Keratinocyte (primary cell): Measurements from ENCODE around the gene ANKRD44. TPM values are rescaled to one million over a fixed set of nuclear protein-coding genes. Genes with fewer than 3 reads are reported as not detected.

Experiments used
- DNase-seq: peaks from one replicate; pipeline ENCODE4 v3.0.0-alpha.2; 2011; ENCODE audit warnings: low read depth, missing footprints, low spot score
- FAIRE-seq: peaks from 2 replicates; lab custom pipeline; 2011; peaks lifted over from hg19 to GRCh38; lab: Jason Lieb, UNC
- H2AFZ ChIP-seq: 2 replicates; pipeline ENCODE4 v1.6.0; 2012; ENCODE audit warnings: low read length, control low read depth, inconsistent platforms; ENCODE audit not compliant: control insufficient read depth
- H3K27ac ChIP-seq: 2 replicates; pipeline ENCODE4 v1.5.1; 2011; ENCODE audit warnings: low read length; ENCODE audit not compliant: control insufficient read depth, insufficient read depth
- H3K27me3 ChIP-seq: 3 replicates; pipeline ENCODE4 v1.6.0; 2011; ENCODE audit warnings: low read length; ENCODE audit not compliant: control insufficient read depth, insufficient read depth; ENCODE audit errors: extremely low read depth
- H3K36me3 ChIP-seq, 2 experiments: 2 replicates in 1 of 2; 3 replicates in 1 of 2; pipeline ENCODE4 v1.5.1; 2011; ENCODE audit warnings: low read length in 2 of 2, mild to moderate bottlenecking in 1 of 2; ENCODE audit not compliant: control insufficient read depth in 2 of 2, insufficient read depth in 2 of 2; ENCODE audit errors: extremely low read depth in 1 of 2
- H3K4me1 ChIP-seq: 3 replicates; pipeline ENCODE4 v1.5.1; 2011; ENCODE audit warnings: low read length; ENCODE audit not compliant: control insufficient read depth, insufficient read depth; ENCODE audit errors: extremely low read depth
- H3K4me2 ChIP-seq: 3 replicates; pipeline ENCODE4 v1.6.0; 2011; ENCODE audit warnings: low read depth, low read length; ENCODE audit not compliant: control insufficient read depth, insufficient read depth; ENCODE audit errors: extremely low read depth
- H3K4me3 ChIP-seq, 3 experiments: fragments of 200-600 bp in 1 of 3; sonication (generic) in 1 of 3; 2 replicates in 2 of 3; 3 replicates in 1 of 3; pipeline ENCODE4 v1.5.1; 2011 to 2016; ENCODE audit warnings: low read length in 3 of 3, mild to moderate bottlenecking in 3 of 3, control low read depth in 2 of 3, inconsistent platforms in 1 of 3, low read depth in 1 of 3, mixed read lengths in 1 of 3, mixed run types in 1 of 3, moderate library complexity in 1 of 3; ENCODE audit not compliant: control insufficient read depth in 2 of 3, insufficient read depth in 2 of 3; ENCODE audit errors: extremely low read depth in 1 of 3
- H3K79me2 ChIP-seq: 2 replicates; pipeline ENCODE4 v1.6.0; 2012; ENCODE audit warnings: low read length; ENCODE audit not compliant: control insufficient read depth, insufficient read depth
- H3K9ac ChIP-seq: 3 replicates; pipeline ENCODE4 v1.6.0; 2011; ENCODE audit warnings: low read length; ENCODE audit not compliant: control insufficient read depth, insufficient read depth; ENCODE audit errors: extremely low read depth
- H3K9me1 ChIP-seq: 3 replicates; pipeline ENCODE4 v1.6.0; 2011; ENCODE audit warnings: low read length; ENCODE audit not compliant: control insufficient read depth, insufficient read depth; ENCODE audit errors: extremely low read depth
- H3K9me3 ChIP-seq: 2 replicates; pipeline ENCODE4 v1.5.1; 2012; ENCODE audit warnings: low read depth, low read length; ENCODE audit not compliant: control insufficient read depth
- H4K20me1 ChIP-seq: 3 replicates; pipeline ENCODE4 v1.6.0; 2011; ENCODE audit warnings: low read length; ENCODE audit not compliant: control insufficient read depth, insufficient read depth; ENCODE audit errors: extremely low read depth
- EZH2 ChIP-seq: IDR thresholded peaks from one replicate; pipeline ENCODE4 v1.6.1; 2012; ENCODE audit warnings: inconsistent platforms, mild to moderate bottlenecking, low read length, moderate library complexity
- dilution Hi-C: fragments of 300-500 bp; cut with MboI; formaldehyde crosslinking; loops from one replicate; pipeline ENCODE4 v1.7.0; 2020; ENCODE audit warnings: low sequenced_read_pairs; ENCODE audit not compliant: extremely low pct_ligation_motif_present
- polyA plus RNA-seq, 5 experiments: library from polyadenylated mRNA; depleted of rRNA in 3 of 5; stranded (reverse) in 3 of 5; stranded (forward) in 1 of 5; unstranded in 1 of 5; fragments of >200 nt; gene quantifications; 1 replicate in 1 of 5; 2 replicates in 3 of 5; 3 replicates in 1 of 5; pipeline versions ENCODE4 v1.2.1 to v1.2.3, GENCODE V29; 2011 to 2012; ENCODE audit warnings: missing spikeins in 2 of 5, low read depth in 1 of 5, low replicate concordance in 1 of 5
- TF ChIP-seq, protein P1 (sequence below), 3 experiments: IDR thresholded peaks in 1 of 3; conservative IDR thresholded peaks in 1 of 3; optimal IDR thresholded peaks in 1 of 3; 2 replicates in 2 of 3; 3 replicates in 1 of 3; pipeline versions ENCODE3 to v1.5.1; 2011; ENCODE audit warnings: low read length in 3 of 3, mild to moderate bottlenecking in 3 of 3, moderate library complexity in 2 of 3, control low read depth in 1 of 3, inconsistent platforms in 1 of 3; ENCODE audit not compliant: insufficient read depth in 2 of 3; ENCODE audit errors: extremely low read depth in 1 of 3

Gene ANKRD44
- polyA plus RNA-seq, 1 donor (not counting 4 experiments of a cell fraction or from before 2014, with no cell fraction given) = 0.35 TPM

DNA sequence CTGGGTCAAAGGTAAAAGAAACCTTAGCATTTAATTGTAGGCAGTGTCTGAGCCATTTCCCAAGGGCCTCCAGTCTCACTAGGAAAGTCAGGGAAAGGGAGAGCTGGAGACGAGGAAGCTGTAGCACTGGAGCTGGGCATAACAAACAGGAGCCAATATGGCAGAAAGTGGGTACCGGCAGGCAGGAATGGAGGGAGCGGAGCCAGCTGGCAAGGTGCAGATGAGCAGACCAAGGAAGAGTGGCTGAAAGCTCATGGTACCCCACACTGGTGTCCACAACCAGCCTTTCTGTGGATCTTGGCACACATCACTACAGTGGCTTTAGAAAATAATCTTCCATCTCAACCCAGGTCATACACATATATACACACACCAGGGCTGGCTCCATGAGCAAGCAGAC is 40.0 kb downstream of the ANKRD44 start:
- Histone ChIP-seq H3K27me3 (no peaks in the 10 kb centered on the region), H3K36me3 (no peaks in the 10 kb centered on the region), H3K79me2 (no peaks in the 10 kb centered on the region), H3K9ac (no peak overlapping the region), H3K27ac (no peak overlapping the region), H3K9me1 (no peaks in the 10 kb centered on the region), H2AFZ (no peak overlapping the region), H4K20me1 (no peaks in the 10 kb centered on the region), H3K9me3 (no peaks in the 10 kb centered on the region), H3K4me2 (no peak overlapping the region), H3K4me1 (no peaks in the 10 kb centered on the region), H3K4me3 (no peak overlapping the region)
- dilution Hi-C loops = no loop called here
- DNase-seq (no peak), FAIRE-seq (no peak)
- TF ChIP-seq EZH2 = no peak
- TF ChIP-seq, protein P1, sequence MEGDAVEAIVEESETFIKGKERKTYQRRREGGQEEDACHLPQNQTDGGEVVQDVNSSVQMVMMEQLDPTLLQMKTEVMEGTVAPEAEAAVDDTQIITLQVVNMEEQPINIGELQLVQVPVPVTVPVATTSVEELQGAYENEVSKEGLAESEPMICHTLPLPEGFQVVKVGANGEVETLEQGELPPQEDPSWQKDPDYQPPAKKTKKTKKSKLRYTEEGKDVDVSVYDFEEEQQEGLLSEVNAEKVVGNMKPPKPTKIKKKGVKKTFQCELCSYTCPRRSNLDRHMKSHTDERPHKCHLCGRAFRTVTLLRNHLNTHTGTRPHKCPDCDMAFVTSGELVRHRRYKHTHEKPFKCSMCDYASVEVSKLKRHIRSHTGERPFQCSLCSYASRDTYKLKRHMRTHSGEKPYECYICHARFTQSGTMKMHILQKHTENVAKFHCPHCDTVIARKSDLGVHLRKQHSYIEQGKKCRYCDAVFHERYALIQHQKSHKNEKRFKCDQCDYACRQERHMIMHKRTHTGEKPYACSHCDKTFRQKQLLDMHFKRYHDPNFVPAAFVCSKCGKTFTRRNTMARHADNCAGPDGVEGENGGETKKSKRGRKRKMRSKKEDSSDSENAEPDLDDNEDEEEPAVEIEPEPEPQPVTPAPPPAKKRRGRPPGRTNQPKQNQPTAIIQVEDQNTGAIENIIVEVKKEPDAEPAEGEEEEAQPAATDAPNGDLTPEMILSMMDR (optimal IDR thresholded peaks at IDR 0.05 in 1 of 3, IDR thresholded peaks at IDR 0.05 in 1 of 3, conservative IDR thresholded peaks at IDR 0.05 in 1 of 3; ENCODE audit: extremely low read depth in 1 of 3, insufficient read depth in 2 of 3, low read length in 3 of 3) = no peak

DNA sequence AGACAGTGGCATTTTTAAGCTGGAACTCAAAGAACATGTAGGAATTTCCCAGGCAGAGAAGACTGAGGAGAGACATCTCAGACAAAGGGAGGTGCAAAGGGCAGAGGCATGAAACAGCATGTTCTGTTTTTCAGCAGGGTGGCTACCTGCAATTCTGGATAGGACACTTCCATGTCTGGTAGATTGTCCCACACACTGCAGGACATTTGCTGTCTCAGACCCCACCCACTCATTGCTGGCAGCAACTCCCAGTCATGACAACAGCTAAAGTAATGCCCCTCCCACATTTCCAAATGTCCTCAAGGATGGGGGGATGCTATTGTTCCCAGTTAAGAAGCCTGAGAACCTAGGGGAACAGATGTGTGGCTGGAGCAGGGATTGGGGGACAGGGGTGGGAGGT is 40.8 kb downstream of the ANKRD44 start:
- no peak for FAIRE-seq
- no peaks in the 10 kb centered on the region for H3K27me3 ChIP-seq
- no peak overlapping the region for H2AFZ ChIP-seq
- H3K4me3 ChIP-seq = no peak overlapping the region
- H3K4me1 ChIP-seq = no peaks in the 10 kb centered on the region
- H3K9me3 ChIP-seq = no peaks in the 10 kb centered on the region
- TF ChIP-seq EZH2 = no peak
- TF ChIP-seq, protein P1 (optimal IDR thresholded peaks at IDR 0.05 in 1 of 3, IDR thresholded peaks at IDR 0.05 in 1 of 3, conservative IDR thresholded peaks at IDR 0.05 in 1 of 3; ENCODE audit: extremely low read depth in 1 of 3, insufficient read depth in 2 of 3, low read length in 3 of 3) = no peak
- H3K9me1 ChIP-seq = no peaks in the 10 kb centered on the region
- H4K20me1 ChIP-seq = no peaks in the 10 kb centered on the region
- no peak overlapping the region for H3K4me2 ChIP-seq
- H3K9ac ChIP-seq = no peak overlapping the region
- no peak overlapping the region for H3K27ac ChIP-seq
- H3K36me3 ChIP-seq = no peaks in the 10 kb centered on the region
- no peaks in the 10 kb centered on the region for H3K79me2 ChIP-seq
- DNase-seq = no peak
- dilution Hi-C loops = no loop called here
